OCI-LY7 (cell line): ENCODE data around the gene ZNF407. TPM values are rescaled to one million over a fixed set of nuclear protein-coding genes. Genes with fewer than 3 reads are reported as not detected.

Experiments used
- BruUV-seq: library from RNA; stranded (reverse); fragments of 400-500 nt; replicated peaks from 2 replicates; lab custom pipeline; 2021; lab: Mats Ljungman, UMichigan
- CTCF ChIA-PET: fragments of 300-600 bp; sonication (Branson Sonifier 250); formaldehyde crosslinking; loops from one replicate; lab custom pipeline; 2022; ENCODE audit warnings: antibody characterized with exemption; ENCODE audit not compliant: unreplicated experiment; lab: Charles Lee
- POLR2A ChIA-PET: fragments of 300-600 bp; sonication (Branson Sonifier 250); formaldehyde crosslinking; loops from one replicate; lab custom pipeline; 2022; ENCODE audit warnings: antibody characterized with exemption; lab: Charles Lee
- DNase-seq: peaks from one replicate; pipeline ENCODE4 v3.0.0-alpha.2; 2015; ENCODE audit warnings: low spot score
- H2AFZ ChIP-seq: fragments of 200-600 bp; sonication (generic), shearing (Covaris generic); 2 replicates; pipeline ENCODE4 v1.6.1; 2014; ENCODE audit warnings: mild to moderate bottlenecking, antibody characterized with exemption, low read length, moderate library complexity
- H3K27ac ChIP-seq: fragments of 200-600 bp; sonication (generic); 2 replicates; pipeline ENCODE4 v1.5.1; 2014; ENCODE audit warnings: mixed run types, low read depth, mild to moderate bottlenecking, moderate library complexity, low read length, inconsistent platforms; ENCODE audit not compliant: poor library complexity, severe bottlenecking
- H3K36me3 ChIP-seq: fragments of 200-600 bp; sonication (generic); 2 replicates; pipeline ENCODE4 v1.6.1; 2014; ENCODE audit warnings: mild to moderate bottlenecking, antibody characterized with exemption, low read length, moderate library complexity, mixed read lengths; ENCODE audit not compliant: insufficient read depth
- H3K4me1 ChIP-seq: fragments of 200-600 bp; sonication (generic); 2 replicates; pipeline ENCODE4 v1.5.1; 2014; ENCODE audit warnings: mild to moderate bottlenecking, low read length; ENCODE audit not compliant: insufficient read depth, poor library complexity, severe bottlenecking
- H3K4me2 ChIP-seq: fragments of 200-600 bp; sonication (generic); 2 replicates; pipeline ENCODE4 v1.6.1; 2014; ENCODE audit warnings: mild to moderate bottlenecking, low read length
- H3K4me3 ChIP-seq: fragments of 200-600 bp; sonication (generic); 2 replicates; pipeline ENCODE4 v1.5.1; 2014; ENCODE audit warnings: mild to moderate bottlenecking, low read depth, low read length; ENCODE audit not compliant: poor library complexity, severe bottlenecking
- H3K79me2 ChIP-seq: fragments of 200-600 bp; sonication (generic); 2 replicates; pipeline ENCODE4 v1.6.1; 2016; ENCODE audit warnings: low read depth, mild to moderate bottlenecking, low read length, moderate library complexity, mixed read lengths; ENCODE audit not compliant: insufficient read depth
- H3K9me2 ChIP-seq: fragments of 200-600 bp; sonication (generic); 2 replicates; pipeline ENCODE4 v1.6.1; 2016; ENCODE audit warnings: mild to moderate bottlenecking, low read length, mixed read lengths; ENCODE audit not compliant: insufficient read depth
- H3K9me3 ChIP-seq: fragments of 200-600 bp; sonication (generic); 2 replicates; pipeline ENCODE4 v1.6.1; 2014; ENCODE audit warnings: mild to moderate bottlenecking, mixed run types, low read length, mixed read lengths
- H4K20me1 ChIP-seq: fragments of 200-600 bp; sonication (generic); 2 replicates; pipeline ENCODE4 v1.6.1; 2014; ENCODE audit warnings: mild to moderate bottlenecking, antibody characterized with exemption, low read length, moderate library complexity, mixed read lengths; ENCODE audit not compliant: insufficient read depth
- CTCF ChIP-seq: fragments of 200-600 bp; sonication (generic); conservative IDR thresholded peaks from 2 replicates; pipeline ENCODE4 v1.5.1; 2014; ENCODE audit warnings: mild to moderate bottlenecking, antibody characterized with exemption, low read length, moderate library complexity, mixed read lengths
- EZH2phosphoT487 ChIP-seq: fragments of 200-600 bp; sonication (generic); IDR thresholded peaks from 2 replicates; pipeline ENCODE4 v1.6.1; 2018; ENCODE audit warnings: low read depth, borderline replicate concordance, mild to moderate bottlenecking, mixed run types, antibody characterized with exemption, low read length, moderate library complexity, mixed read lengths
- intact Hi-C: fragments of 100-400 bp; cut with micrococcal nuclease; formaldehyde crosslinking; loops from one replicate; pipeline ENCODE4 v1.10.0; 2022; ENCODE audit not compliant: unreplicated experiment
- total RNA-seq, 2 experiments: library from RNA; depleted of rRNA in 1 of 2; stranded (reverse); fragments of >200 nt in 1 of 2; shearing (Covaris generic) in 1 of 2; gene quantifications; 2 replicates each; pipeline ENCODE4 v1.2.3, GENCODE V29; 2014 to 2022

The ZNF407 gene
- total RNA-seq, 2 experiments from 2014 or later: 8.9 to 11.9 TPM

DNA sequence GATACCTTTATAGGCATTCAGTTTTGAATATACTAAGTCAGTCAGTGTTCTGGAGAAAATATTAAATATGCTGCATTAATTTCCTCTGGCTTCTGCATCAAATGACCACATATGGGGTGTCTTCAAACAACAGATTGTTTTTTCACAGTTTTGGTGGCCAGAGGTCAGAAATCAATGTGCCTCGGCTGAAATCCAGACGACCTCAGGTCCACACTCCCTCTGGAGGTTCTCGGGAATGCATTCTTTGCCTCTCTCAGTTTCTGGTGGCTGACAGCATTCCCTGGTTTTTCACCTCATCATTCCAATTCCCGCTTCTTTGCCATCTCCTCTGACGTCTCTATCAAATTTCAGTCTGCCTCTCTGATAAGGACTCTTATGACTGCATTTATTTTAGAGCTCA is 142.3 kb downstream of the ZNF407 start:
- Histone ChIP-seq H3K79me2 (no peaks in the 10 kb centered on the region), H4K20me1 (no peaks in the 10 kb centered on the region), H3K9me2 (no peaks in the 10 kb centered on the region), H3K9me3 (no peaks in the 10 kb centered on the region), H3K4me3 (no peak overlapping the region), H3K4me2 (no peak overlapping the region), H3K4me1 (no peaks in the 10 kb centered on the region), H3K27ac (no peak overlapping the region), H2AFZ (no peak overlapping the region), H3K36me3 (no peaks in the 10 kb centered on the region)
- no TSS peak for BruUV-seq
- no peak for DNase-seq
- CTCF ChIA-PET: no interaction called here
- POLR2A ChIA-PET: no interaction called here
- intact Hi-C loops: no loop called here
- TF ChIP-seq EZH2phosphoT487: no peak

GRCh38 chr18:74742573-74743243 is 145.0 kb downstream of the ZNF407 start:
- ChIA-PET CTCF (no interaction called here), POLR2A (no interaction called here)
- no TSS peak for BruUV-seq
- Histone ChIP-seq H4K20me1 (no peaks in the 10 kb centered on the region), H3K27ac (no peak overlapping the region), H3K9me3 (no peaks in the 10 kb centered on the region), H3K4me2 (no peak overlapping the region), H3K4me3 (no peak overlapping the region), H3K36me3 (no peaks in the 10 kb centered on the region), H3K4me1 (no peaks in the 10 kb centered on the region), H3K79me2 (no peaks in the 10 kb centered on the region), H3K9me2 (no peaks in the 10 kb centered on the region), H2AFZ (no peak overlapping the region)
- TF ChIP-seq EZH2phosphoT487 (no peak), CTCF (no peak)
- DNase-seq: no peak
- intact Hi-C loops: no loop called here

- no peaks in the 10 kb centered on the region for H3K36me3 ChIP-seq
- H3K9me3 ChIP-seq: no peaks in the 10 kb centered on the region
- no peaks in the 10 kb centered on the region for H3K9me2 ChIP-seq
- no peak overlapping the region for H3K4me2 ChIP-seq
- no peaks in the 10 kb centered on the region for H3K79me2 ChIP-seq
- intact Hi-C loops: no loop called here
- TF ChIP-seq CTCF (no peak), EZH2phosphoT487 (no peak)
- H3K4me1 ChIP-seq: no peaks in the 10 kb centered on the region
- H3K4me3 ChIP-seq: no peak overlapping the region
- POLR2A ChIA-PET: interaction anchor here (0.7 kb wide), 1 partner anchor 13 kb away, joined by 3 read pairs; no protein-coding TSS in a partner anchor
- H3K27ac ChIP-seq: no peak overlapping the region
- no TSS peak for BruUV-seq
- no peak for DNase-seq
- no peaks in the 10 kb centered on the region for H4K20me1 ChIP-seq
- no peak overlapping the region for H2AFZ ChIP-seq
- CTCF ChIA-PET: no interaction called here
Measured at GRCh38 chr18:74745633-74746403, 148.1 kb downstream of the ZNF407 start.
